IMR-90 (cell line): ENCODE data around the gene VAMP8. TPM values are rescaled to one million over a fixed set of nuclear protein-coding genes. Genes with fewer than 3 reads are reported as not detected.

Experiments used
- ATAC-seq: fragments of 200-7000 bp; cut with Tn5 transposase; 2 replicates; pipeline ENCODE4 v1.9.1; 2020; ENCODE audit warnings: low read depth, mild to moderate bottlenecking, moderate library complexity
- BruUV-seq: library from RNA; stranded (reverse); fragments of 400-500 nt; replicated peaks from 2 replicates; lab custom pipeline; 2021; lab: Mats Ljungman, UMichigan
- CTCF ChIA-PET: fragments of 300-600 bp; formaldehyde crosslinking; extraction: SDS; loops from one replicate; lab custom pipeline; 2021; ENCODE audit warnings: antibody characterized with exemption; lab: Yijun Ruan, JAX
- POLR2A ChIA-PET: fragments of 300-600 bp; sonication (Branson Sonifier 250); formaldehyde crosslinking; loops from one replicate; lab custom pipeline; 2022; ENCODE audit warnings: antibody characterized with exemption; ENCODE audit not compliant: unreplicated experiment; lab: Charles Lee
- DNase-seq: peaks from one replicate; pipeline ENCODE4 v3.0.0; 2013
- H2AFZ ChIP-seq: replicated peaks from 2 replicates; pipeline ENCODE3; 2013; ENCODE audit warnings: low read length, mild to moderate bottlenecking; ENCODE audit not compliant: poor library complexity
- H2AK5ac ChIP-seq: 2 replicates; pipeline ENCODE4 v1.6.1; 2013; ENCODE audit warnings: low read depth, low read length, inconsistent platforms
- H2AK9ac ChIP-seq: replicated peaks from 2 replicates; pipeline ENCODE3; 2013; ENCODE audit warnings: mild to moderate bottlenecking, low read depth, low read length, moderate library complexity; ENCODE audit not compliant: poor library complexity
- H2BK120ac ChIP-seq: 2 replicates; pipeline ENCODE4 v1.6.1; 2013; ENCODE audit warnings: low read depth, low read length, inconsistent platforms
- H2BK15ac ChIP-seq: 3 replicates; pipeline ENCODE4 v1.6.1; 2013; ENCODE audit warnings: low read depth, low read length, inconsistent platforms
- H2BK20ac ChIP-seq: 2 replicates; pipeline ENCODE4 v1.6.1; 2013; ENCODE audit warnings: low read depth, mild to moderate bottlenecking, inconsistent platforms, low read length, moderate library complexity
- H2BK5ac ChIP-seq: 2 replicates; pipeline ENCODE4 v1.6.1; 2013; ENCODE audit warnings: mild to moderate bottlenecking, low read depth, low read length, inconsistent platforms; ENCODE audit not compliant: poor library complexity, severe bottlenecking
- H3K14ac ChIP-seq: replicated peaks from 2 replicates; pipeline ENCODE4 v1.6.1; 2013; ENCODE audit warnings: low read depth, low read length, inconsistent platforms
- H3K18ac ChIP-seq: 2 replicates; pipeline ENCODE4 v1.6.1; 2013; ENCODE audit warnings: low read depth, low read length, control low read depth
- H3K23ac ChIP-seq: 2 replicates; pipeline ENCODE4 v1.6.1; 2013; ENCODE audit warnings: low read depth, low read length, inconsistent platforms
- H3K27ac ChIP-seq: 2 replicates; pipeline ENCODE4 v1.5.1; 2013; ENCODE audit warnings: mild to moderate bottlenecking, control low read depth, low read length; ENCODE audit not compliant: insufficient read depth
- H3K27me3 ChIP-seq: 2 replicates; pipeline ENCODE4 v1.6.1; 2013; ENCODE audit warnings: low read length; ENCODE audit not compliant: control insufficient read depth, insufficient read depth
- H3K36me3 ChIP-seq: 2 replicates; pipeline ENCODE4 v1.6.1; 2013; ENCODE audit warnings: low read length, mixed read lengths; ENCODE audit not compliant: control insufficient read depth, insufficient read depth
- H3K4ac ChIP-seq: 2 replicates; pipeline ENCODE4 v1.6.1; 2013; ENCODE audit warnings: low read depth, low read length, inconsistent platforms
- H3K4me1 ChIP-seq: 2 replicates; pipeline ENCODE4 v1.6.1; 2013; ENCODE audit warnings: low read length, mixed read lengths; ENCODE audit not compliant: control insufficient read depth, insufficient read depth
- H3K4me2 ChIP-seq: 2 replicates; pipeline ENCODE4 v1.6.1; 2013; ENCODE audit warnings: low read depth, mild to moderate bottlenecking, control low read depth, low read length, moderate library complexity
- H3K4me3 ChIP-seq: 2 replicates; pipeline ENCODE4 v1.5.1; 2013; ENCODE audit warnings: low read depth, mild to moderate bottlenecking, control low read depth, low read length, moderate library complexity; ENCODE audit not compliant: insufficient read depth
- H3K56ac ChIP-seq: 2 replicates; pipeline ENCODE4 v1.6.1; 2013; ENCODE audit warnings: low read length, inconsistent platforms; ENCODE audit not compliant: insufficient read depth; ENCODE audit errors: extremely low read depth
- H3K79me1 ChIP-seq, 2 experiments: 2 replicates each; pipeline ENCODE4 v1.6.1; 2013; ENCODE audit warnings: low read length in 2 of 2, inconsistent platforms in 1 of 2, low read depth in 1 of 2
- H3K9ac ChIP-seq: 2 replicates; pipeline ENCODE4 v1.6.1; 2013; ENCODE audit warnings: low read depth, low read length, control low read depth
- H3K9me1 ChIP-seq: 2 replicates; pipeline ENCODE4 v1.6.1; 2013; ENCODE audit warnings: low read length, inconsistent platforms; ENCODE audit not compliant: insufficient read depth
- H3K9me3 ChIP-seq: 2 replicates; pipeline ENCODE4 v1.6.1; 2013; ENCODE audit warnings: low read length; ENCODE audit not compliant: control insufficient read depth, insufficient read depth
- H4K20me1 ChIP-seq: 2 replicates; pipeline ENCODE4 v1.6.1; 2013; ENCODE audit warnings: low read length, inconsistent platforms; ENCODE audit not compliant: insufficient read depth
- H4K5ac ChIP-seq: 2 replicates; pipeline ENCODE4 v1.6.1; 2013; ENCODE audit warnings: mild to moderate bottlenecking, low read depth, low read length, control low read depth
- H4K8ac ChIP-seq, 2 experiments: 2 replicates each; pipeline ENCODE4 v1.6.1; 2013; ENCODE audit warnings: low read depth in 2 of 2, low read length in 2 of 2, control low read depth in 1 of 2, inconsistent platforms in 1 of 2
- H4K91ac ChIP-seq: 2 replicates; pipeline ENCODE4 v1.6.1; 2013; ENCODE audit warnings: low read depth, low read length, inconsistent platforms; ENCODE audit not compliant: insufficient read depth
- BHLHE40 ChIP-seq: fragments of 150-350 bp; IDR thresholded peaks from 2 replicates; pipeline ENCODE4 v1.6.1; 2016; ENCODE audit warnings: mild to moderate bottlenecking, low read depth, low read length
- CEBPB ChIP-seq: IDR thresholded peaks from 2 replicates; pipeline ENCODE4 v1.6.1; 2012; ENCODE audit warnings: low read depth, low read length, improper control_type of control experiment
- CHD1 ChIP-seq: IDR thresholded peaks from 2 replicates; pipeline ENCODE4 v1.6.1; 2012; ENCODE audit warnings: low read depth, low read length, improper control_type of control experiment
- CTCF ChIP-seq: conservative IDR thresholded peaks from 2 replicates; pipeline ENCODE4 v1.5.1; 2012; ENCODE audit warnings: mild to moderate bottlenecking, low read depth, low read length, improper control_type of control experiment
- ELK1 ChIP-seq: fragments of 150-350 bp; IDR thresholded peaks from 2 replicates; pipeline ENCODE4 v1.6.1; 2016; ENCODE audit warnings: low read depth, mild to moderate bottlenecking, low read length, moderate library complexity, borderline replicate concordance
- FOS ChIP-seq: fragments of 150-350 bp; IDR thresholded peaks from 2 replicates; pipeline ENCODE4 v1.6.1; 2016; ENCODE audit warnings: low read depth, low read length
- MAFK ChIP-seq: IDR thresholded peaks from 2 replicates; pipeline ENCODE4 v1.6.1; 2012; ENCODE audit warnings: low read depth, low read length, improper control_type of control experiment
- MAZ ChIP-seq: IDR thresholded peaks from 2 replicates; pipeline ENCODE4 v1.6.1; 2012; ENCODE audit warnings: low read depth, mild to moderate bottlenecking, low read length, improper control_type of control experiment, moderate library complexity, borderline replicate concordance
- MXI1 ChIP-seq: IDR thresholded peaks from 2 replicates; pipeline ENCODE4 v1.6.1; 2012; ENCODE audit warnings: low read depth, mild to moderate bottlenecking, low read length, moderate library complexity, borderline replicate concordance
- NFE2L2 ChIP-seq: fragments of 150-350 bp; IDR thresholded peaks from 2 replicates; pipeline ENCODE4 v1.6.1; 2016; ENCODE audit warnings: low read depth, mild to moderate bottlenecking, low read length
- POLR2A ChIP-seq: IDR thresholded peaks from 2 replicates; pipeline ENCODE4 v1.6.1; 2012; ENCODE audit warnings: mild to moderate bottlenecking, low read depth, low read length
- RAD21 ChIP-seq: IDR thresholded peaks from 2 replicates; pipeline ENCODE4 v1.6.1; 2012; ENCODE audit warnings: low read length, improper control_type of control experiment
- RCOR1 ChIP-seq: IDR thresholded peaks from 2 replicates; pipeline ENCODE4 v1.6.1; 2012; ENCODE audit warnings: mild to moderate bottlenecking, low read length, improper control_type of control experiment; ENCODE audit not compliant: insufficient replicate concordance
- RFX5 ChIP-seq: IDR thresholded peaks from 2 replicates; pipeline ENCODE4 v1.8.0; 2012; ENCODE audit warnings: low read depth, mild to moderate bottlenecking, low read length, moderate library complexity
- SMC3 ChIP-seq: fragments of 150-350 bp; IDR thresholded peaks from 2 replicates; pipeline ENCODE4 v1.6.1; 2016; ENCODE audit warnings: low read depth, mild to moderate bottlenecking, antibody characterized with exemption, low read length, moderate library complexity
- USF2 ChIP-seq: fragments of 150-350 bp; IDR thresholded peaks from 2 replicates; pipeline ENCODE4 v1.6.1; 2017; ENCODE audit warnings: mild to moderate bottlenecking, antibody characterized with exemption, low read length, low read depth
- whole genome bisulfite sequencing, 2 experiments: methylation state at CpG; one replicate each; pipeline versions ENCODE4 v1.1.5 to v1.1.7; 2013; ENCODE audit warnings: missing lambda C conversion rate in 2 of 2; ENCODE audit not compliant: insufficient read length in 1 of 2; ENCODE audit errors: extremely low coverage in 2 of 2; 5-methylcytosine and 5-hydroxymethylcytosine counted together
- dilution Hi-C: fragments of 300-500 bp; cut with HindIII; formaldehyde crosslinking; loops from one replicate; pipeline ENCODE4 v1.14.3; 2018; ENCODE audit warnings: low sequenced_read_pairs; ENCODE audit not compliant: unreplicated experiment
- in situ Hi-C: fragments of 300-500 bp; cut with MboI; formaldehyde crosslinking; loops from 3 replicates; pipeline ENCODE4 v1.14.3; 2019; ENCODE audit warnings: low sequenced_read_pairs, inconsistent platforms, mixed read lengths
- intact Hi-C: fragments of 100-400 bp; cut with micrococcal nuclease; formaldehyde crosslinking; loops from 2 replicates; pipeline ENCODE4 v1.10.0; 2022
- polyA plus RNA-seq, 3 experiments: library from polyadenylated mRNA; depleted of rRNA; stranded (reverse); fragments of >200 nt; gene quantifications; 2 replicates each; pipeline ENCODE4 v1.2.3, GENCODE V29; 2012; ENCODE audit warnings: low replicate concordance in 1 of 3
- total RNA-seq: library from RNA; depleted of rRNA; stranded (reverse); fragments of >200 nt; gene quantifications from 2 replicates; pipeline ENCODE4 v1.2.3, GENCODE V29; 2012

Gene VAMP8
- total and polyA plus RNA-seq, 2 of the 4 experiments (the other 2 are of a cell fraction): 0.90 to 1.9 TPM

GRCh38 chr2:85531589-85531988, 45.8 kb upstream of the VAMP8 start:
- Histone ChIP-seq H2AK5ac (no peak overlapping the region), H3K9me1 (no peaks in the 10 kb centered on the region; the same call in 1 of the 2 replicates), H4K20me1 (no peaks in the 10 kb centered on the region), H4K5ac (no peak overlapping the region), H3K27ac (no peak overlapping the region), H3K36me3 (no peaks in the 10 kb centered on the region), H3K23ac (no peak overlapping the region), H3K56ac (no peak overlapping the region), H2AFZ (no peak overlapping the region), H2BK20ac (no peak overlapping the region), H2BK15ac (no peak overlapping the region), H4K91ac (no peak overlapping the region), H3K4ac (no peak overlapping the region), H2BK5ac (no peak overlapping the region), H3K18ac (no peak overlapping the region), H2AK9ac (no peak overlapping the region), H4K8ac (no peak overlapping the region), H2BK120ac (no peak overlapping the region), H3K4me3 (no peak overlapping the region), H3K79me1 (peaks cover 0 to 3% of the 10 kb centered on the region in 2 experiments; a peak in 1 of 4 replicates), H3K9ac (no peak overlapping the region), H3K9me3 (no peaks in the 10 kb centered on the region), H3K14ac (no peak overlapping the region), H3K27me3 (no peaks in the 10 kb centered on the region; the same call in 1 of the 2 replicates), H3K4me1 (no peaks in the 10 kb centered on the region; the same call in 1 of the 2 replicates), H3K4me2 (no peak overlapping the region)
- dilution Hi-C loops: no loop called here
- WGBS, 2 experiments: no CpG with 5 or more reads among the region's 2 CpGs
- ATAC-seq (no peak), DNase-seq (no peak)
- ChIA-PET CTCF (no interaction called here), POLR2A (no interaction called here)
- TF ChIP-seq FOS (no peak), CEBPB (no peak), MAFK (no peak), RFX5 (no peak), BHLHE40 (no peak), MXI1 (no peak), CHD1 (no peak), MAZ (no peak), POLR2A (no peak), RCOR1 (no peak), CTCF (no peak), NFE2L2 (no peak), USF2 (no peak), RAD21 (no peak), ELK1 (no peak), SMC3 (no peak)
- in situ Hi-C loops: no loop called here
- BruUV-seq: no TSS peak
- intact Hi-C loops: loop anchor here (10.0 kb wide), 1 partner anchor 467 kb away; no protein-coding TSS in a partner anchor
